Measurements from ENCODE around the gene ATXN2.
"Not testable (repeated sequence)": the region's sequence is repeated elsewhere in the genome, so short reads cannot be mapped to it uniquely, and the experiment has no call there.

Gene ATXN2

DNA sequence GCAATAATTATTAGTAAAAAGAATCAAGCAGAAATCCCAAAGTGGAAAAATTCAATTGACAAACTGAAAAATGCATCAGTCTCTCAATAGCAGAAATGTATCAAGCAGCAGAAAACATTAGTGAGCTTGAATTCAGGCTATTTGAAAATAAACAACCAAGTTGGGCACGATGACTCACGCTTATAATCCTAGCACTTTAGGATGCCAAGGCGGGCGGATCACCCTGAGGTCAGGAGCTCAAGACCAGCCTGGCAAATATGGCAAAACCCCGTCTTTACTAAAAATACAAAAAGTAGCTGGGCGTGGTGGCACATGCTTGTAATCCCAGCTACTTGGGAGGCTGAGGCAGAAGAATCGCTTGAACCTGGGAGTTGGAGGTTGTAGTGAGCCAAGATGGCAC lies 106.1 kb downstream of the ATXN2 start:
- DNase-seq: not testable (repeated sequence)

DNA sequence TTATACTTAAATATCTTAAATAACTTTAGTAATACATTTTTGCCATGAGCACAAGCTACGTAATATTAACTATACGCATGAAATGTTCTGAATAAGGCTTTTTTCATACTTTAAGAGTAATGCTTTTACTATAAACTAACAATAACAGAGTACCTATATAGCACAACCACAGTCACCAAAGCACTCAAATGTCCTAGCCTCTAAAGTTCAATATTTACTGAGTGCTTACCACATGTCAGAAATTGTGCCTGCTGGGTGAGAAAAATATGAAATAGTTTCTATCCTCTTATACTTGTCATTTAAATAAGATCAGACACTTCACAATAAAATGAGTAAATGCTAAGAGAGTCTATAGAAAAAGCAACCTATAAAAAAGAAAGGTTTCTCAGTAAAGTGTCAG lies 110.3 kb downstream of the ATXN2 start:
- no peak for DNase-seq

DNA sequence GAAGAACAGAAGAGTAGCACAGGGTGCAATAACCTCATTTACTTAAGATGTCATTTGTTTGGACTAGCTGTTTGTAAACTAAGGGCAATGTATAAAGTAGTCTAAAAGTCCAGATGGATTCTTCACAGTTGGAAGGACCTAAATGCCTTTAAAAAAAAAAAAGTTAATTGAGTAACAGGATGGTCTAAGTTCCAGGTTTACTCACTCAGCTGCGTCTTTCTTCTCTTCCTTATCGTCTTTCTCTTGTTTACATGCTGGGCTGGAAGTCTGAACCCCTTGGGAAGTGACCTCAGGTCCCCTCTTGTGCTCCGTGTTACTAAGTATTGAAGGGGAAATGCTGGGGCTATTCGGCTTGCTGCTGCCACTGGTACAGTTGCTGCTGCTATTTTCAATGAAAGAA lies 110.8 kb downstream of the ATXN2 start:
- DNase-seq: no peak

DNA sequence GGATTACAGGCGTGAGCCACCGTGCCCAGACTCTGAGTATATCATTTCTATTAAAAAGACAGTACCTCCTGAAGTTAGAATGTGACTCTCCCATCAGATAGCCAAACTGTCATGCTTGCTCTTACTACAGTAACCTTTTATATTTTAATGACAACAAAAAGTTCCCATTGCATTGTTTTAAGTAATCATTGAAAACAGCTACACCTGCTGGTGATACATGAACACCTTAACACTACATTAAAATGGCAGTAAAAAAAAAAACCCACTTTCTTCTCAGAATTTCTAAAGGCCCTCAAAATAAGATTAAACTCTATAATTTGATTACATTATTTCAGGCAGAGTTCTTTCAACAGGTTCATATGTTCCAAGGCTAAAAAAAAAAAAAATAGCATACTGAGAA lies 116.7 kb downstream of the ATXN2 start:
- DNase-seq: no peak

DNA sequence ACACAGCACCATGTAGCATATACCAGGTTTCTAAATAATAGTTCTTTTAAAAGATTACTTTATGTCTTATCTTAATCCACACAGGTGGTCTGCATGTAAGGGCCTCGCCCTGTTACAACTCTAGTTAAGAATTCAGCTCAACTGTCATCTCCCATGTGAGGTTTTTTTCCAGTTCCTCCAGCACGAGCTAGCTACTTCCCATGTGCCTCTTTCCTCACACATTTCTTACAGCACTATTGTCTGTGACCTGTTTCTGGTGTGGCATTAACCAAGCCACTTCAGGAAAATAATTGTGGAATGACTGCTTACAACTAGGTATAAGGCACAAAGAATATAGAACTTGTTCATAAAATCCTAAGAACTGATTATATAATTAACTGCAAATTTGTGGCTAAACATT lies 127.9 kb downstream of the ATXN2 start:
- peak; percentile 59 for DNase-seq

DNA sequence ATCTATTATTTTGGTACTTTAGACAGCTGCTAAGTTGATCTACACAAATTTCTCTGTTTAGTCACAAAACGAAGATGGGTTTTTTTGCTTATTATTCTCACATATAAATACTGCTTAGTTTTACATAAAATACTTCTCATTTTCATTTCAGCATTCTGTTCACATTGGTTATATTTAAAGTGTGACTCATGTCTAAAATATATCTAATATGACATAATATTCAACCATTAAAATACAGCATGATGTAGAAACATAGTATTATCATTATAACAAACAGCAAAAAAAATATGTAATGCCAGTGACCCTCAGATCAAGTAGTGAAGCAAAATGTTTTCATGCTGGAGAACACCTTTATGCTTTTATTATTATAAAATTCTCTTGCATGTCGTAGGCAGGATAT lies 129.7 kb downstream of the ATXN2 start:
- DNase-seq: peak; percentile 45

DNA sequence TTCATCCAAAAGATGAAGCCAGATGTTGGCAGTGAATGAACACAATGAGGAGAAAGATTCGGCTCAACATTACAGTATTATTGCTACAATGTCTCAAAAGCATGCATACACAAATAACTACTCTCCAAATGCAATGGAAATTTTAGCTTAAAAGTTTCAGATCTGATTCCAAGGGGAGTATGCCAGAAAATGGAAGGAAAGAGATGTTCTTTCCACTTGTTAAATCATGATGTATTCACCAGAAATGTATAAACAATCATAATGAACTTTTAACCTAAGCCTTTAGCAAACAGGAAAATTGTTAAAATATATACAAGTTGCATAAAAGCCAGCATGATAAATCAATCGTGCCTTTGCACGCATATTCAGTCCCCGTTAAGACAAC lies 131.3 kb downstream of the ATXN2 start:
- DNase-seq: no peak

DNA sequence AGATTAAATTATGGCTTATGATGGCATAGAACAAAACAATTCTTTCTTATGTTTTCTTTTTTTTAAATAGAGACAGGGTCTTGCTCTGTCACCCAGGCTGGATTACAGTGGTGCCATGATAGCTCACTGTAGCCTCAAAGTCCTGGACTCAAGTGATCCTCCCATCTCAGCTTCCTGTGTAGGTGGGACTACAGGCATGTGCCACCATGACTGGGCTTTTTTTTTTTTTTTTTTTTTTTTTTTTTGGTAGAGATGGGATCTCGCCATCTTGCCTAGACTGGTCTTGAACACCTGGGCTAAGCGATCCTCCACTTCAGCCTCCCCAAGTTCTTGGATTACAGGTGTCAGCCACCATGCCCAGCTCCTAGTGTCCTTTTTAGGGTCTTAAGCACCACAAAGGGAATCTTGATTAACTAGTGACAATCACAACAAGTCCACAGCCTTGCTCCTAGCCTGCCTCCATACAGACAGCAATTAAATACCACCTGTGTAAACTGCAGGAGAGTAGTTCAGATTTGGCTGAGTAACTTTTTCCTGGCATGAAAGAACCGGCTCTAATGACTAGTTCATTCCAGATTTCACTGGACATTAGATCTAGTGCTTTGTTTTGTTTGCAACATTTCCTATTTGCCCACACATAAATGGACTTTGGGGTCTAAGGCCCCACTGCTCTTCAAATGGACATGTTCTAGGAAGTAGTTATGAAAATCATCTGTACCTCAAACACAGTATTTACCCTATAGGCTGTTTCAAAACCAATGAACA lies 131.8 kb downstream of the ATXN2 start:
- no peak for DNase-seq

DNA sequence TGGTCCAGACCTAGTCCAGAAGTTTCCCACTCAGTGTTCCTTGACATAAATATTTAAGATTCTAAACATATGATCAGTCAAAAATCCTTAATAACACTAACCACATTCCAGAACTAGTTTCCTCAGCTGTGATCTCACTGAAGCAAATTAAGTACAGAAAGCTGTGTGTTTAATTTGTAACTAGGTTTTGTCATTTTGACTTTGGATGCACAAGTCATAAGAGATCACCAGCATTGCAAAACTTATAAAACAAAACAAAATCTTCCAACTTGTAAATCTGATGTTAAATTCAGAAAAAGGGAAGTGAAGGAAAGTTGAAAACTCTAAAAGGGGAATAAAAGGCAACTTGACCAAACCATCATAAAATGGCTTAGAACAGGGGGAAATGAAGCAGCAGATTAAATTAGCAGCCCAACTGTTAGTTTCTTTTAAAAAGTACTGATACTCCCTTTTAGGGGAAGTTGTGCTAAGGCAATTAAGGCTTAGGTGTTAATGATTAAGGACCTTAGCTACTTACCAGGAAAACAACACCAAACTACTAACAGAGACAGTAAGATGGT lies 136.8 kb downstream of the ATXN2 start:
- DNase-seq: peak; percentile 66

DNA sequence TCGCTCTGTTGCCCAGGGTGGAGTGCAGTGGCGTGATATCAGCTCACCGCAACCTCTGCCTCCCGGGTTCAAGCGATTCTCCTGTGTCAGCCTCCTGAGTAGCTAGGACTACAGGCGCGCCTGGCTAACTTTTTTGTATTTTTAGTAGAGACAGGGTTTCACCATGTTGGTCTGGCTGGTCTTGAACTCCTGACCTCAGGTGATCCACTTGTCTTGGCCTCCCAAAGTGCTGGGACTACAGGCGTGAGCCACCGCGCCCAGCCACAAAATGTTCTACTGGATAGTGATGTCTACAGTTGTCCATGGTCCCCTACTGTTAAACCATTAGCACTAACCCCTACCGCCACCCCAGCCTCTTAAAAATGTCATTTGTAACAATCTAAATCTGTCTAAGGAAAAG lies 139.0 kb downstream of the ATXN2 start:
- not testable (repeated sequence) for DNase-seq

DNA sequence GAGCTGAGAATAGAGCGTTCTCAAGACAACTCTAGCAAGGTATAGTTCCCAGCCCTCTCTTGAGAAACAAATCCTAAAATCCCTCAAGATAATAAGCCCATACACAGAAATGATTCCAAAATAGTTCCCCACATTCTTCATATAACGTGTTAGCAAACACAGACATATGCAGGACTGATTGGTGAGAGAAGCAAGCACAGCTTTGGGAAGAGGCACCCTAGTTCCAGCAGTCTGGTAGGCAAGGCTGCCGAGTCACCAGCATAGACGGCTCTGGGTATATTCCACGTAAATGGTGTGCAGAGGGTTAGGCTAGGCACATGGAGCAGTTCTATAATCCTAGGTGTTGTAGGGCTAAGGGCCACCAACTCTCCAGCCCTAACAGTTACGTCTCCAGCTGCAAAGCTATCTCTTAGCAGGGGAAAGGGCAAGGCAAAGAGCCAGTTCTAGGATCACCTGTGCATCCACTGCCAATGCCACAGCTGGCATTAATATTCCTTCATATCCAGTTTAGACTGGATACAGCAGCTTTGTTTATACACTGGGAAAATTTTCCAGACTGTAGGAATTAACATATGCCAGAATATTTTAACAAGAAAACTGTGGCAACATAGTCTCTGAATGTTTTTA lies 140.5 kb downstream of the ATXN2 start:
- no peak for DNase-seq

DNA sequence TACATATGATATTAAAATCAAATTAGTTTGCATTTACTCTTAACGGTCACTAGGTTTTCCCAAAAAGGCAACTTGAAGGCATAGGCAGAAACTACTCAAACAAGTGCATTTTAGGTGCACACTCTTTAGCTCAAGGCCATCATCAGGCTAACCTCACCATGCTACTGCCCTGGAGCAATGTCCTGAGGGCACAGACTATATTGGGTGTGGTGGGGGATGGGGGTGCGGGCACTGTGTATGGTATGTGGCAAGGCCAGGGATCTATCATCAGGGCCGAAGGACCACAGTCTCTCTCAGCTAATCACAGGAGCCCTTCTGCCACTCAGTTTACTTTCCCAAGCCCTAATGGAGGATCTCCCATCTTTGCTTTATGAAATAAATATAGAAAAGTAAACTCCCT lies 141.5 kb downstream of the ATXN2 start:
- DNase-seq: no peak

DNA sequence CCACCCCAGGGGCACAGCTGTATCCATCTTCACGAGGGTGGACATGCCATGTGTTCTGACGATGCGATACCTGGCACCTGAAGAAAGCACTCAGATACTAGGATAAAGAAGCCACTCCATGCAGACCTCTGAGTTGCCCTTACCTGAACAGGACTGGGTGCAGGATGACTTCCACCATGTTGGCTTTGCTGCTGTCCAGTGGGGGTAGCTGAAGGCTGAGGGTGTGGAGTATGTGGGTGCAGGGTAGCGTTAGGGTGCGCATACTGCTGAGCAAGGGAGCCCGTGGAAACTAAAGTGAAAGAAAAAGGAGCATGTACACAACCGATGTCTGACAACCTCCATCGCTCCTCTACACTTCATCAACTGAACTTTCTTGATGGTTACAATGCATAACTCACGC lies 142.0 kb downstream of the ATXN2 start:
- no peak for DNase-seq

DNA sequence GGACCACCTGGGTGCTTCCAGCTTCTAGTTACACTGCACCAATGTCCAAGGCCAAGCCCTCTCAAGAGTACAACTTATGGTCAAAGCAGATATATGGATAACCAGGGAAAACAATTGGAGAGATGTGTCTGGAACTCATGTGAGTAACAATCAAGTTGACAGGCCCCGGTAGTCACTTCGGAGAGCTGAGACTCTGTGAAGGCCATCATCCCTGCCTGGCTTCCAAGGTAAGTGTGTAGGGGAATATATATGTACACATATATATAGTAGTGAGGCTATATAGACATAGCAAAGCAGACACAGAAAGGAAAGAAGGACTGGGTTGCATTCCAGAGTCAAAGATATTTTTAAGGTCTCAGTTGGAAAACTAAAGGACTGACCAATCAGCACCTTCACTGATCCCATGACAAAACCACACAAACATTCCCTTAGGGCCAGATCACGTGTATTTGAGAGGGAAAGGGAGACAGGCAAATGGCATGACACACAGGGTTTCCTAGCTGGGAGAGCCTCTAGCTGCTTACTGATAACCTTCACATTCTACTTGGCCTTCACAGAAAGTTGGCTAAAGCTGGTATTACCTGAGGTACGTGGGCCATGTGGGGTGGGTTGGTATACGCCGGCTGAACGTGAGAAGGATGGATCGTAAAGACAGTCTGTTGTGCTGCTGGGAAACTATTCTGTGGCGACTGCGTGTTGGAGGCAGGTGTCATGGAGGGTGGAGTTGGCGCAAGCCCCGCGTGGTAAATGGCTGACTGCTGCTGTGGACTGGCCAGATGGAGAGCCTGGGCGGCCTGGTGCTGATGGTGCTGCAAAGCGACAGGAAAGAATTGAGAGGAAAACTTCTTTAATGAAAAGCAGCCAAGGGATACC lies 143.4 kb downstream of the ATXN2 start:
- no peak for DNase-seq

DNA sequence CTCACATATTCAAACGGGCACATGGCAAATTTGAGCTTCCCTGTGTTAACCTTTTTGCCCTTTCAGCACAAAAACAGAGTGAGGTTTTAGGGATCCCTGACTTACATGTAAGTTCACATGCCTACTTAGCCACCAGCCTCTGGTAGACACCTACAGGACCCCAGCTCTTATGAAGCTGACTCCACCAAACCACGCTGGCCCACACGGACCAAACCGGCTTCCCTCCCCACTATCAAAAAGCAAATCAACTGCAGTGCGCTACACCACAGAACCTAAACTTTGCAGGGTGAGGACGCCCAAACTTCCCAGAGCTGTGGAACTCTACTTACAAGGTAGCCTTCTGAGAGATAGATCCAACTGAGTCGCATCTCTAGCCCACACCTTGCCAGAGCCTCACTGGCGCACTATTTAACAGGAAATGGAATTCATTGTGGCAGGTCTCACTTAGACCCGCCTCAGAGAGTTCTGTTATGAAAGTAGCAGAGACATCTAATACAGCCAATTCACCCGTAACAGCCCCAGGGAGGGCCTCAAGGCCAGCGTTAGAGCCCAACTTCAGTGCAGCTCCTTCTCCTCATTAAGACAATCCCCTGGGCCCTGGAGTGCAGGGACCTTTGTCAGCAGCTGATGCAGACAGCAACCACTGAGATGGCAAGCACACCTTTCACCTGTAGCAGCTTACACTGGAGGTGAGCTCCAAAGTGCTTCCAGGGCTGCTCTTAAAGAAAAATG lies 144.2 kb downstream of the ATXN2 start:
- DNase-seq: no peak

DNA sequence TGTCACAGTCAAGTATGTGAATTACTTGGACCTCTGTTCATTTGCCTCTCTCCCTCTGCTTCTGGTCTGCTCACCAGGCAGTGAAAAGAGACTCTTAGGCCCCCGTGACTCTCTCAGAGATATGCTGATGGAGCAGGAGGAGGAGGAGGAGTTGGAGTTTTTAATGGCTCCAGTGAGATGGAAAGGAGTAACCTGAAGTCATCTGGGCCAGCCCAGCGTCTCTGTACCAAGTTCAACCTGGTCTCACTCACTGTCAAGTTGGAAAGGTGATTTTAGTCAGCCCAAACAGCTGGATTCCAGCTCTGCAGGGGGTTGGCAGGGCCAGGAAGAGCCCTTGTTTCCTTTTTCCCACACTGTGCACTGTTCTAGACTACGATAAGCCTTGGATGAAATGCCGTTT lies 144.8 kb downstream of the ATXN2 start:
- DNase-seq: no peak

DNA sequence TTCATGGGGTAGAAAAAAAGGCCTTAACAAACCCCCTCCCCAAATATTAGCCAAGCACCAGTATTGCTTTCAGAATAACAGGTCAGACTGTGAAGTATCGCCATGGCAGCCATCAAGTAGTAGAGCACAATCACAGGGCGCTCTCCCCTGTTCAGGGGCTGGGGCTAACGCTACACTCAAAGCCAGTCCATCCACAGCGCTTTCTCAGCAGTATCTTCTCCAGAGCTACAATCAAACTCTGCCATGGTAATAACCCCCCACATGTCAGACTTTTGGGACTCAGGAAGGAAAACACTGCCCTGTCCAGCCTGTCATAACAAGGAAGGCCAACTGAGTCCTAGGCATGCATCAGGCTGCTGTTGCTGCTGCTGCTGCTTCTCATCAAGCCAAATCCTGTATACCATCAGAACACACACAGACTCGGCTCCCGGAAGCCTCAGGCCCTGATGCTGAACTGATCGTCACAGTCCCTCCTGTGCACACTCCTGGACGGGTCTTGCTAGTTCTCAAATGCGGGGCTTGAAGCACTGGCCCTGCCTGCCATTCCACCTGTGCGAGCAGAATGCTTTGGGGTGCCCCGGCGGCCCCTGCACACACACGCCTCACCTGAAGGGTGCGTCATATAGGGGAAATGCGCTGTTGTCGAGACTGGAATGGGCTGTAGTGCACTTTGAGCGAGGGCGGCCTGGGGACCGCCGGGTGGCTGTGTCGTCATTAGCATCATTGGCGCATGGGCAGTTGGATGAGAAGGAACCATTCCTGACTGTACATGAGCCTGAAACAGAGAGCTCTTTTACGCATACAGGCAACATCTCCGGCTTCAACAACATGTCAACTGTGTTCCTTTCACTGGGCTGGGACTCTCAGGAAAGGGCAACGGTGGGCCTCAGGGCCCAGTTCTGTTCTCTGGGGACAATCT lies 145.8 kb downstream of the ATXN2 start:
- no peak for DNase-seq

DNA sequence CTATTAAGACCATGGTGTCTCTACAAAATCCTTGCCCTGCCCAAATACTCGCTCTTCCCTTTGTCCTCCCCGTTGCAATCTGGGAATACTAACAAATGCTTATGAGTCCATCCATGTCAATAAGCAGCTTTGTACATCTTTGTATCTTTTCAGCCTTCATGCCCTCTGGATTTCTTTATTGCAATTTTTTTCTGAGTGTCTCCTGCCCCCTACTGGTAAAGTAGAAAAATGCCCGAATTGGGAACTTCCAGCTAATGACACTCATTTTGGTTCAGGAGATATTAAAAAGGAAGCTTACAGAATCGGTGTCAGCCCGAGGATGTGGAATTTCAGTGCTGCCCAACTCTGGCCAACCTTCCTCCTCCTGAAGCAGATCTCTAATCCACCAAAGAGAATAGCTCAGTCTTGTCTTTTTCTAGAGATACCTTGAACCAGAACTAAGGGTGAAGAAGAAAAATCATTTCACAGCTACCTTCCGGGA lies 147.4 kb downstream of the ATXN2 start:
- DNase-seq: peak; percentile 68

DNA sequence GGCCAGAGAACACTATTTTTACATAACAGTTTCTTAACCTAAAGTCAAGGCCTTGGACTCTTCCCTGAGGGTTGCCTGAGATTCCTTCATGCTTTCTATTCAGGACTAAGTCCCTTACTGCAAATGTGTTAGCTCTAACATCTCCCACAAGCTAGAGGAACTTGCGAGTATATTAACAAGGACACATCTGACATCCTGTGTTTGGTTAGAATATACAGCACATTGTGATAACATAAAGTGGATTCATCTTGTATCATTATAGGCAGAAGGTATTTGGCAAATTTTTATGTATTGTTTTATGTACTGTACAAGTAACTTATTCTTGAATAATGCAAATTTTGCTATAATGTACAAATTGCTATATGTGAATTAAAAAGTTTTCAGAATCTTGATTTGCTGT lies 147.9 kb downstream of the ATXN2 start:
- DNase-seq: no peak

DNA sequence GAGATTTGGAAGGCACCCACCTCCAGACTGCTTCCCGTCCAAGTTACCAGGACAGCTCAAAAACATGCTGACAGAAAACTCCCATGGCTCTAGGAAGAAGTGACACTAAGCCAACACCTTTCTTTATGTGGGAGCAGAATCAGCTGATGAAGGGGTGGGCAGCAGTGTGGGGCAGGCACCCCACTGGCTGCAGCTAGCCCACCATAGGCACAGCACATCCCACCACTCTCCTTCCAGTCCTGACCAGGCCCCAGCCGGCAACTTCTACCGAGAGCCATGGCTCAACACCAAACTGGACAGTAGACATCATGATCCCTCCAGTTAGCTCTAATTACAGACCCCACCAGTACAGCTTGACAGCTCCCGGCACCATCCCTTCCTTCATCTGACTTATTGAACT lies 148.4 kb downstream of the ATXN2 start:
- no peak for DNase-seq

Data from inflammatory macrophage treated with lipopolysaccharide for 4 hours (primary cell).